T-helper 2 cell treated with Interferon-gamma antibody and Interleukin-4, amounts not matched to agents 100 ng/mL and 5 ng/mL, for 36 hours (primary cell): ENCODE measurements around the gene OR2T8. TPM values are rescaled to one million over a fixed set of nuclear protein-coding genes. Genes with fewer than 3 reads are reported as not detected.

Experiments
- intact Hi-C: fragments of 100-400 bp; cut with micrococcal nuclease; formaldehyde crosslinking; loops from one replicate; pipeline ENCODE4 v1.15.1; 2023
- total RNA-seq: library from RNA; stranded (reverse); gene quantifications from 2 replicates; pipeline ENCODE4 v1.2.3, GENCODE V29; 2022

Gene OR2T8, protein sequence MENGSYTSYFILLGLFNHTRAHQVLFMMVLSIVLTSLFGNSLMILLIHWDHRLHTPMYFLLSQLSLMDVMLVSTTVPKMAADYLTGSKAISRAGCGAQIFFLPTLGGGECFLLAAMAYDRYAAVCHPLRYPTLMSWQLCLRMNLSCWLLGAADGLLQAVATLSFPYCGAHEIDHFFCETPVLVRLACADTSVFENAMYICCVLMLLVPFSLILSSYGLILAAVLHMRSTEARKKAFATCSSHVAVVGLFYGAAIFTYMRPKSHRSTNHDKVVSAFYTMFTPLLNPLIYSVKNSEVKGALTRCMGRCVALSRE
- not detected in 2 replicates for total RNA-seq

- intact Hi-C loops: no loop called here
These were observed at the start of gene OR2T8 for GRCh38 chr1:247919952-247920351. OR2T8 (plus strand) TSS chr1:247920252; CDS start chr1:247921018, 766 bp downstream.

- intact Hi-C loops: no loop called here
These were observed 36.7 kb upstream of the OR2T8 start for GRCh38 chr1:247883346-247883745.

- intact Hi-C loops: no loop called here
These were observed 35.1 kb upstream of the OR2T8 start for GRCh38 chr1:247884797-247885413.

DNA sequence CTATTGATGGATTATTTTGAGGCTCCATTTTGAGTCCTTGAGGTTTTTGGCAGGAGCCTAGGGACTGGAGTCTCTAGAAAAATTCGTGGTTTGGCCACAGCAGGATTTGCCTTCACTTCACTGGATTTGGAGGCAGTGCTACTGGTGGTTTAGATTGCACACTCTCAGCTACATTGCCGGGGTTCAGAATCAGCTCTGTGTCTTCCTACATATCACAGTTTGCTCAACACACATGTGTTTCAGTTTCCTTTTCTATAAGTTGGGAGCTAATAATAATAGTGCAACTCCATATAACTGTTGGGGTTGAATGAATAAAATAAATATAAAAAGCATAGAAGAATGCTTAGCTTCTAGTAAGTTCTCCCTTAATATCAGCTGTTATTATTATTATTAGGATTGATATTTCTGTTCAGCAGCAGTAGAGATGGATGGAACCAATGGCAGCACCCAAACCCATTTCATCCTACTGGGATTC, 24.9 kb upstream of the OR2T8 start, which contains the start of gene OR2W3:
TSS of gene OR2W3 (plus strand) at position 425 of the 475 bp plus-strand sequence. CDS start at position 425, 0 bp downstream.
- intact Hi-C loops: no loop called here

GRCh38 chr1:247895976-247896375, 24.1 kb upstream of the OR2T8 start:
- intact Hi-C loops: no loop called here

- intact Hi-C loops: no loop called here
These were observed 15.9 kb upstream of the OR2T8 start for GRCh38 chr1:247904122-247904521.

- intact Hi-C loops: no loop called here
These were observed 14.9 kb upstream of the OR2T8 start for GRCh38 chr1:247905181-247905580.

GRCh38 chr1:247905910-247906503, 14.0 kb upstream of the OR2T8 start:
- intact Hi-C loops: no loop called here

- intact Hi-C loops: no loop called here
These were observed 13.5 kb upstream of the OR2T8 start for GRCh38 chr1:247906504-247907047.

- intact Hi-C loops: no loop called here
These were observed 11.3 kb upstream of the OR2T8 start for GRCh38 chr1:247908766-247909165.

- intact Hi-C loops: no loop called here
These were observed 6.3 kb upstream of the OR2T8 start for GRCh38 chr1:247913786-247914185.

GRCh38 chr1:247914941-247915662, 5.0 kb upstream of the OR2T8 start:
- intact Hi-C loops: no loop called here

- intact Hi-C loops: no loop called here
These were observed 3.9 kb downstream of the OR2T8 start for GRCh38 chr1:247923941-247924340.

- intact Hi-C loops: no loop called here
These were observed 4.8 kb downstream of the OR2T8 start, which contains the start of gene OR2AJ1 for GRCh38 chr1:247924868-247925267. OR2AJ1 (plus strand) TSS chr1:247924889; CDS start chr1:247933769, 8,880 bp downstream.

DNA sequence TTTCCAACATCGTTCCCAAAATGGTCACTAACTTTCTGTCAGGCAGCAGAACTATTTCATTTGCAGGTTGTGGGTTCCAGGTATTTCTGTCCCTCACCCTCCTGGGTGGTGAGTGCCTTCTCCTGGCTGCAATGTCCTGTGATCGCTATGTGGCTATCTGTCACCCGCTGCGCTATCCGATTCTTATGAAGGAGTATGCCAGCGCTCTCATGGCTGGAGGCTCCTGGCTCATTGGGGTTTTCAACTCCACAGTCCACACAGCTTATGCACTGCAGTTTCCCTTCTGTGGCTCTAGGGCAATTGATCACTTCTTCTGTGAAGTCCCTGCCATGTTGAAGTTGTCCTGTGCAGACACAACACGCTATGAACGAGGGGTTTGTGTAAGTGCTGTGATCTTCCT, 13.9 kb downstream of the OR2T8 start:
- intact Hi-C loops: loop anchor here (10.0 kb wide), 1 partner anchor 249 kb away; no protein-coding TSS in a partner anchor

GRCh38 chr1:247935781-247936180, 15.7 kb downstream of the OR2T8 start:
- intact Hi-C loops: loop anchor here (5.0 to 10.0 kb wide), 2 partner anchors 251 to 1003 kb away; partner anchors contain the start of gene AHCTF1

GRCh38 chr1:247936415-247936814, 16.4 kb downstream of the OR2T8 start:
- intact Hi-C loops: loop anchor here (5.0 to 10.0 kb wide), 2 partner anchors 252 to 1004 kb away; partner anchors contain the start of gene AHCTF1

- intact Hi-C loops: loop anchor here (5.0 to 10.0 kb wide), 2 partner anchors 252 to 1005 kb away; partner anchors contain the start of gene AHCTF1
These were observed 17.1 kb downstream of the OR2T8 start for GRCh38 chr1:247936965-247937734.

GRCh38 chr1:247942624-247943023, 22.6 kb downstream of the OR2T8 start:
- intact Hi-C loops: no loop called here

DNA sequence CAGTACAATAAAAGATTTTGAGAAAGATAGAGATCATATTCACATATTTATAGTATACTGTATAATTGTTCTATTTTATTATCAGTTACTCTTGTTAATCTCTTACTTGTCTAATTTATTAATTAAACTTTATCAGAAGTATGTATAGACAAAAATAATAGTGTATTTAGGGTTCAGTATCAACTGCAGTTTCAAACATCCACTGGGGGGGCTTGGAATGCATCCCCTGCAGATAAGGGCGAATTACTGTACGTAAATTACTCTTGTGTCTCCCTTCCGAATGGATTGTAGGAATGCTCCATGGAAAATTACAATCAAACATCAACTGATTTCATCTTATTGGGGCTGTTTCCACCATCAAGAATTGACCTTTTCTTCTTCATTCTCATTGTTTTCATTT, 28.5 kb downstream of the OR2T8 start, which contains the start of gene OR2L8:
TSS of gene OR2L8 (plus strand) at position 301 of the 400 bp plus-strand sequence. CDS start at position 301, 0 bp downstream.
- intact Hi-C loops: no loop called here
